HG03354 (cell line): ENCODE measurements around the gene ATN1.
A peak's percentile ranks its signal among the peaks of the same experiment; 100 is the strongest.
"Not testable (repeated sequence)": the region's sequence is repeated elsewhere in the genome, so short reads cannot be mapped to it uniquely, and the experiment has no call there.

Source experiments
- ATAC-seq: cut with Tn5 transposase; IDR thresholded peaks from one replicate; pipeline ENCODE4 v1.9.1; 2021; ENCODE audit warnings: mild to moderate bottlenecking; ENCODE audit not compliant: unreplicated experiment, poor library complexity, severe bottlenecking

ATN1 gene

DNA sequence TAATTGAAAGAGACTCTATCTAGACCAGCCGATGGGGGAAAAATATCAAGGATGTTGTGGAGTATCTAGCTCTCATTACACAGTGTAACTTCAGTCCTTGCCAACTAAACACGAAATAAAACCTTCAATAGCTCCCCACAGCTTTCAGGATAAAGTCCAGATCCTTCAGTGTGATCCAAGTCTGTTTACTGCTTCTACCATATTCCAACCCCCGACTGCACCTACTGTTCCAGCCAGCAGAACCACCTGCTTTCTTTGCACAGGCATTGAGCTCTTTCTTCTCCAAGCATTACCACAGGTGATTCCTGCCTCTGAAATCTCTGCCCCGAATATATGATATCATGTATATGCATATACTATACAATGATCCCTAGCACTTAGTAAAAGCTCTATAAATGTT lies 25.3 kb upstream of the ATN1 start:
- ATAC-seq: no peak

DNA sequence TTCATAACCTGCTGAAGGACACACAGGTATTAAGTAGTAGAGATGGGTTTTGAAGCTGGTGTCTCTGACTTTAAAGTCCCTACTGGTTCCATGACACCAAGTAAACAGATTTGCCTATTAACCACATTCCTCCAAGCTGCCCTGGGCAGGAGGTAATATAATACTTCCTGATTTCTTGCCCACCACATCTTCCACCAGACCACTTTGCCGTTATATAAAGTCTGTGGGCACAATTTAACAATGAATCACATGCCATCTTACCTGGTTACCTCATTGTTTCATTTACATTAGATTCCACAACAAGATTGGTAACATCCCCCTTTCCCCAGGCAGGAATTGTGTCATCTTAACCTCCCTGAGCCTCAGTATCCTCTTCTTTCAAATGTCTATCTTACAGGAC lies 24.0 kb upstream of the ATN1 start:
- ATAC-seq: no peak

DNA sequence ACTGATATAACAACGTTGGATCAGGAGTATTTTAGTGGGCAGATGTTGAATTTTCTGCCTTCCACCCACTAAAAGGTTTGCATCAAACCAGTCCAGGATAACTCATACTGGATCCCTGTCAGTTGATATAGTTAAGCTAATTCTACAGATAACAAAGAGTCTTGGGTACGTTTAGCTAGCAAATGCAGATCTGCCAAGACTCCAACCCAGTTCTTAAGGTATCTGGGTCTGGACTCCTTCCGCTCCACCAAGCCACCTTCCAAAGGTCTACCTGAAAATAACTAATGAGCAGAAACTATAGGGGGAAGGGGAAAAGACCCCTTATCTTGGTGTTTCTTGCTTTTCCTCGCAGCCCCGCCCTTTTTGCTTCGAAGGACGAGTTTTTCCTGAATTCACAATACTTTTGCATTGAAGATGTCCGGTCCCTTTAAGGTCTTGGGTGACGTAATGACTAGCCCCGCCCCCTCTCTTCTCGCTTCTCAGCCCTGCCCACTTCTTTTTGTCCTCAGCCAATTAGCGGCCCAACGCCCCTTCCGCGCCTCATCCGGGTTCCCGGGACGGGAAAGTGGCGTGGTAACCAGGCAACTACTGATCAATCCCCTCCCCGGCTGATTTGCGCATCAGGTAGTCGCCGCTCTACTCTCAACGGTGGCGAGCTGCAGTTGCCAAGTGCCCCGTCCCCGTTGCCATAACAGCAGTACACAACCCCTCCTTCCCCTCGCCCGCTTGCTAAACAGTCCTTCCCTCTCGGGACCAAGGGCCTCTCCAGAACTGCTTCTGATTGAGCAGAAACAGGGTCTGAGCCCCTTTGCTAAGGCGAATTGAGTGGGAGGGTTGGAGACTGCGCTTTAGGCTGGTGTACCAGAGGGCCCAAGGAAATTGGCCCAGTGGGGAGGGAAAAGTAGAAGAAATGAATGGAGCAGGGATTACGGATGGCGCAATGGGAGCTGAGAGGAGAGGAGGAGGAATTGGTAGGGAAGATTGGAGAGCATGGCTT lies 23.2 kb upstream of the ATN1 start, which contains the start of gene LRRC23:
LRRC23 (plus strand) TSS at position 543 of the 997 bp plus-strand sequence. CDS start 812 bp downstream, outside the sequence.
- peak; percentile 96 for ATAC-seq

DNA sequence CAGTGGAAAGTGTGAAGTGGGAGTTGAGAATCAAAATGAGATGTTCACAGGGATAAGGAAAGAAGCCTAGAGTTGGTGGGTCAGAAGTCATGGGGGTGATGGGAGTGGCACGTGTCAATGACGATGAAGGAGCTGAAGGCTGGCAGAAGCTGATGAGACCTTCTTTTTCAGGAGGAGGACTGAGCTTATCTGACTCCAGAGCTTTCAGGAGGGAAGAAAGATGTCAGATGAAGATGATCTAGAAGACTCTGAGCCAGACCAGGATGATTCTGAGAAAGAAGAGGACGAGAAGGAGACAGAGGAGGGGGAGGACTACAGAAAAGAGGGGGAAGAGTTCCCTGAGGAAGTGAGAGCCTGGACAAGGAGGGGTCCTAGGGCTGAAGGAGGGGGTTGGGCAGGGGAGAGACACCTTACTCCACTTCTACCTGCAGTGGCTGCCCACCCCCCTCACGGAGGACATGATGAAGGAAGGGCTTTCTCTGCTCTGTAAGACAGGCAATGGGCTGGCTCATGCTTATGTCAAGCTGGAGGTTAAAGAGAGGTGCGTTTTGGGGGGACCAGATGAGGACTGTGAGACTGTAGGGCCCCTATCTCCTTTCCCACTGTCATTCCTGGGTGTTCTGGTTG lies 22.2 kb upstream of the ATN1 start:
- no peak for ATAC-seq

- ATAC-seq: not testable (repeated sequence)
Measured at GRCh38 chr12:6908141-6908540, 19.6 kb upstream of the ATN1 start.

DNA sequence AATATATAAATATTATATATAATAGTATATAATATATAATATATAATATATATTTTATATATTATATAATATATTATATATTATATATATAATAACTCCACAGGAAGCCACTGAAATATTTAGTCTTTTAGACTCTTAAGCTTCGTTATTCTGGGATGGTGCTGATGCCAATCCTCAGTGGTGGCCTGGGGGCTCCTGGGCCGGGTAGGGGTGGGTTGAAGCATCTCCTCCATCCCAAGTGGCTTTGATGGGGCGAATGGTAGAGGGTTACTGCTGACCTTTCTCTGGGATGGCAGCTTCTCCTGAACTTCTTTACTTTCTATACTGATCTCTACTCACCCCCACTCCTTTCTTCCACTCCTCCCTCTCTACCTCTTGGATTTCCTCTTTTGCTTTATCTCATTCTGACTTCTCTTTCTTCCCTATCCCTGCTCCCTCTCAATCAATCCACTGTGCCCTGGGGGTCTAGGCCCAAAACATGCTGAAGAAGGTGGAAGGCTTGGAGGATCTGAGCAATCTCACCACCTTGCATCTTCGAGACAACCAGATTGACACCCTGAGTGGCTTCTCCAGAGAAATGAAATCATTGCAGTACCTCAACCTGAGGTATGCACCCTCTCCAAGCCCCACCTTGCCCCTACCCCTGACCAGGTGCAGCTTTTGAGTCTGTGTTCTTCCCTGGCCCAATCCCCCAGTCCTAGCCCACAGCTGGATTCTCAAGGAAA lies 18.2 kb upstream of the ATN1 start:
- ATAC-seq: no peak

DNA sequence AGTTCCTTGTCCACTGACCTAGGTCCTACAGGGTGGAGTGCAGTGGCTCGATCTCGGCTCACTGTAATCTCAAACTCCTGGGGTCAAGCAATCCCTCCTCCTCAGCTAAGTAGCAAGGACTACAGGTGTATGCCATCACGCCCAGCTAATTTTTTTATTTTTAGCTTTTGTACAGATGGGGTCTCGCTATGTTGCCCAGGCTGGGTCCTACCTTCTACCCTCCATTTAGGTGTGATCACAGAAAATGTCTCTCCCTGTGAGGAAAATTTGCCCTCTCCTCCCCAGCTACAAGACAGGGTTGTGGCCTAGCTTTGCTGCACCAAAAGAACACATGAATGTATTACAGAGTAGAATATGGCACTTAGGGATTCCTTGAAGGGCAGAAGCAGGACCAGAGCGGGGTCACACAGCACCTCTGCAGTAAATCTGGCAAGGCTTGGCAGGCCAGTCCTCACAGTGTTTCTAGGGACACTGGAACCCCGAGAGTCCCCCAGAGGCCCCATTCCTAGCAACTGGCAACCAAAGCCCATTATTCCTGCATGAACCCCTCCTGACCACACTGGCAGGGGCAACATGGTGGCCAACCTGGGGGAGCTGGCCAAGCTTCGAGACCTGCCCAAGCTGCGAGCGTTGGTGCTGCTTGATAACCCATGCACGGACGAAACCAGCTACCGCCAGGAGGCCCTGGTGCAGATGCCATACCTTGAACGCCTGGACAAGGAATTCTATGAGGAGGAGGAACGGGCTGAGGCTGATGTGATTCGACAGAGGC lies 15.4 kb upstream of the ATN1 start:
- ATAC-seq: no peak

GRCh38 chr12:6914246-6914946 lies 13.4 kb upstream of the ATN1 start, which contains the start of gene ENO2:
ENO2 (plus strand) TSS chr12:6914580; CDS start chr12:6915833, 1,253 bp downstream.
- ATAC-seq: peak; percentile 83

DNA sequence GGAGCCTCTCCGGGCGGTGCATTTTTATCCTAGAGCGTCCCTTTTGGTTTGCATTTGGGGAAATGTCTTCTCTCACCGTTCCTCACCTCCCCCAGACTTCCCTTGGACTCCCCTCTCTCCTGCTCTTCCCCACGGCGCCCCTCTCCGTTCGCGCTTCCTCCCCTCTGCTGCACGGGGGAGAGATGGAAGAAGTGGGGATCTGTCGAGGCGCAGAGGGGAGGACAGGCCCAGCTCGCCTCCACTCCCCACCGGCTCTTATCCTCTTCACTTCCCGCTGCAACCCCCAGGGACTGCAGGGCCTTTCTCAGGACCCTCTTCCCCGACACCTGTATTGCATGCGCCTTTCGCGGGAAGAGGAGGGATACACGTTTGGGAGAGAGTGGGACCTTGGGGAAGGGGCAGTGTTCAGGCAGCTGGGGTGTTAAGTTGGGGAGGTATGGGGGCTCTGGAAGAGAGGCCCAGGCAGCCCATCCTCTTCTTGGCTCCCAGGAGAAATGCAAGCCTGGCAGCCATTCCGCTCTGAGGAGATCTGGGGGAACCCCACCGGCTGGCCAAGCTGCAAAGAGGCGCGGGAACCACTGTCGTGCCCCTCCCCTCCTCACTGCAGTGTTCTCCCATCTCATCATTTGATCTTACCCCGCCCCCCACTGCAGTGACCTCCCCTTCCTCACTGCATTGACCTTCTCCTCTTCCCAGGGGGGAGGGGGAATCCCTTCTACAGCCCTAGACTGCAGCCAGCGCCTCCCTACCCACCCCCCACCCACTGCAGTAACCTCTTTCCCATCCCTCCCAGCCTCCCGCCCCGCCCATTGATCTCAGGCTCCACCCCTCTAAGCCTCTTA lies 12.6 kb upstream of the ATN1 start:
- peak; percentile 23 for ATAC-seq

GRCh38 chr12:6915789-6916285 lies 11.9 kb upstream of the ATN1 start:
- ATAC-seq: no peak

- ATAC-seq: no peak
Measured at GRCh38 chr12:6916426-6917200, 11.1 kb upstream of the ATN1 start.

- no peak for ATAC-seq
Measured at GRCh38 chr12:6917491-6918231, 10.1 kb upstream of the ATN1 start.

DNA sequence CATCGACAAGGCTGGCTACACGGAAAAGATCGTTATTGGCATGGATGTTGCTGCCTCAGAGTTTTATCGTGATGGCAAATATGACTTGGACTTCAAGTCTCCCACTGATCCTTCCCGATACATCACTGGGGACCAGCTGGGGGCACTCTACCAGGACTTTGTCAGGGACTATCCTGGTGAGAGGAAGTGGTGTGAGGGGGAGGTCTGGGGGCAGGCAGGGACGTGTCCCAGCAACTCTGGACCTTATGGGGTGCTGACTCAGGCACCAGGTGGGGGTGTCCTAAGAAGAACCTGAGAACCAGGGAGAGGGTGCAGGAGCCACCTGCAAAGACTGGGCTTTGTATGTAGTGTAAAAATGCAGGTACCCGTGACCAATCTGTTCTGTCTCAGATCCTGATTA lies 8.2 kb upstream of the ATN1 start:
- ATAC-seq: no peak

DNA sequence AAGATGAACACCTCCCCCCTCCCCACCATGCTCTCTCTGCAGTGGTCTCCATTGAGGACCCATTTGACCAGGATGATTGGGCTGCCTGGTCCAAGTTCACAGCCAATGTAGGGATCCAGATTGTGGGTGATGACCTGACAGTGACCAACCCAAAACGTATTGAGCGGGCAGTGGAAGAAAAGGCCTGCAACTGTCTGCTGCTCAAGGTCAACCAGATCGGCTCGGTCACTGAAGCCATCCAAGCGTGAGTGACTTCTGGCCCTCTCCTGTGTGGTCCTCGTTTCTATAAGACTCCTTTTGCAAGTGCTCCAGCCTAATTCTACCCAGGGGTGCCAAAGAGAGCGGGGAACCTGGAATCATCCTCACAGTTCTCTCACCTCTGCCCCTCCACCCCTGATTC lies 6.2 kb upstream of the ATN1 start:
- no peak for ATAC-seq

GRCh38 chr12:6921996-6922946 lies 5.5 kb upstream of the ATN1 start:
- peak; percentile 37 for ATAC-seq
